HepG2 (cell line): Measurements from ENCODE around the gene ZNF23. TPM values are rescaled to one million over a fixed set of nuclear protein-coding genes. Genes with fewer than 3 reads are reported as not detected.
A peak's percentile ranks its signal among the peaks of the same experiment; 100 is the strongest.

Experiments
- ATF7 ChIP-seq, 2 experiments: fragments of 450-650 bp in 1 of 2; sonication (generic) in 1 of 2; formaldehyde crosslinking in 1 of 2; IDR thresholded peaks; 2 replicates each; pipeline versions ENCODE4 v1.4.0 to v1.6.1; 2016 to 2020; ENCODE audit warnings: antibody characterized with exemption in 1 of 2, mild to moderate bottlenecking in 1 of 2, missing genetic modification reagents in 1 of 2
- CEBPB ChIP-seq: IDR thresholded peaks from 2 replicates; pipeline ENCODE4 v1.6.1; 2011; ENCODE audit warnings: low read depth, low read length, improper control_type of control experiment, borderline replicate concordance
- FIP1L1 ChIP-seq: fragments of 200-400 bp; formaldehyde crosslinking; IDR thresholded peaks from 2 replicates; pipeline ENCODE4 v1.6.1; 2018; ENCODE audit warnings: low read depth, mild to moderate bottlenecking, low read length, moderate library complexity, borderline replicate concordance; ENCODE audit not compliant: insufficient read depth
- FOXC1 ChIP-seq: sonication (generic); formaldehyde crosslinking; IDR thresholded peaks from 2 replicates; pipeline ENCODE4 v1.8.0; 2022; ENCODE audit warnings: mild to moderate bottlenecking, missing genetic modification reagents, borderline replicate concordance
- FOXJ3 ChIP-seq: sonication (generic); formaldehyde crosslinking; IDR thresholded peaks from 2 replicates; pipeline ENCODE4 v1.4.0; 2020; ENCODE audit warnings: missing genetic modification reagents, mild to moderate bottlenecking, borderline replicate concordance
- HOXA7 ChIP-seq: sonication (generic); formaldehyde crosslinking; IDR thresholded peaks from 2 replicates; pipeline ENCODE4 v1.8.1; 2022; ENCODE audit warnings: mild to moderate bottlenecking, missing genetic modification reagents, moderate library complexity
- MXI1 ChIP-seq: IDR thresholded peaks from 3 replicates; pipeline ENCODE4 v1.6.1; 2012; ENCODE audit warnings: low read depth, low read length, inconsistent platforms, borderline replicate concordance
- POLR2A ChIP-seq, 2 experiments: IDR thresholded peaks; 2 replicates each; pipeline ENCODE4 v1.6.1; 2011; ENCODE audit warnings: low read depth in 2 of 2, low read length in 2 of 2, mild to moderate bottlenecking in 1 of 2, moderate library complexity in 1 of 2; ENCODE audit not compliant: insufficient read depth in 1 of 2
- RAD51 ChIP-seq: fragments of 450-650 bp; IDR thresholded peaks from 2 replicates; pipeline ENCODE4 v1.6.1; 2016; ENCODE audit warnings: borderline replicate concordance
- SIN3B ChIP-seq: fragments of 150-350 bp; IDR thresholded peaks from 2 replicates; pipeline ENCODE4 v1.6.1; 2014; ENCODE audit warnings: low read length
- TRIM24 ChIP-seq: sonication (generic); formaldehyde crosslinking; IDR thresholded peaks from 2 replicates; pipeline ENCODE4 v1.8.0; 2022; ENCODE audit warnings: mild to moderate bottlenecking, missing genetic modification reagents
- TSC22D2 ChIP-seq: sonication (generic); formaldehyde crosslinking; IDR thresholded peaks from 2 replicates; pipeline ENCODE4 v1.5.1; 2020; ENCODE audit warnings: missing genetic modification reagents, mild to moderate bottlenecking, borderline replicate concordance
- ZNF136 ChIP-seq: sonication (generic); formaldehyde crosslinking; IDR thresholded peaks from 2 replicates; pipeline ENCODE4 v1.8.1; 2022; ENCODE audit warnings: low read depth, mild to moderate bottlenecking, moderate library complexity, missing genetic modification reagents
- ZNF17 ChIP-seq: sonication (generic); formaldehyde crosslinking; IDR thresholded peaks from 2 replicates; pipeline ENCODE4 v1.5.0; 2020; ENCODE audit warnings: mild to moderate bottlenecking, missing genetic modification reagents
- ZNF547 ChIP-seq: sonication (generic); formaldehyde crosslinking; IDR thresholded peaks from 2 replicates; pipeline ENCODE4 v1.5.1; 2020; ENCODE audit warnings: mild to moderate bottlenecking, missing genetic modification reagents
- ZNF558 ChIP-seq: sonication (generic); formaldehyde crosslinking; IDR thresholded peaks from 2 replicates; pipeline ENCODE4 v1.9.0; 2022; ENCODE audit warnings: mild to moderate bottlenecking, missing genetic modification reagents, borderline replicate concordance
- polyA plus RNA-seq, 8 experiments: library from polyadenylated mRNA; depleted of rRNA in 3 of 8; stranded (reverse) in 7 of 8; unstranded in 1 of 8; fragments of >200 nt; fragmentation: Illumina TruSeq in 4 of 8; extraction: Trizol in 4 of 8; gene quantifications; 2 replicates each; pipeline versions ENCODE4 v1.2.1 to v1.2.3, GENCODE V29; 2011 to 2016; ENCODE audit warnings: low read depth in 4 of 8, missing spikeins in 1 of 8, mixed read lengths in 1 of 8; ENCODE audit not compliant: insufficient read depth in 1 of 8
- total RNA-seq, 5 experiments: library from RNA; depleted of rRNA; stranded (reverse); fragments of >200 nt; fragmentation: Illumina TruSeq; extraction: Trizol; gene quantifications; 2 replicates each; pipeline ENCODE4 v1.2.3, GENCODE V29; 2016; ENCODE audit warnings: low read depth in 1 of 5
- TF ChIP-seq, protein P1 (sequence below): sonication (generic); formaldehyde crosslinking; IDR thresholded peaks from 2 replicates; pipeline ENCODE4; 2020; ENCODE audit warnings: missing genetic modification reagents, mild to moderate bottlenecking, borderline replicate concordance
- TF ChIP-seq, protein P2 (sequence below): sonication (generic); formaldehyde crosslinking; IDR thresholded peaks from 2 replicates; pipeline ENCODE4 v1.5.0; 2020; ENCODE audit warnings: mild to moderate bottlenecking, missing genetic modification reagents
- TF ChIP-seq, protein P3 (sequence below): sonication (generic); formaldehyde crosslinking; conservative IDR thresholded peaks from 2 replicates; pipeline ENCODE4 v1.4.0; 2020; ENCODE audit warnings: mild to moderate bottlenecking, missing genetic modification reagents, moderate library complexity
- TF ChIP-seq, protein P4 (sequence below): sonication (generic); formaldehyde crosslinking; IDR thresholded peaks from 2 replicates; pipeline ENCODE4 v1.8.1; 2023; ENCODE audit warnings: missing genetic modification reagents, mild to moderate bottlenecking, borderline replicate concordance

The ZNF23 gene
- total and polyA plus RNA-seq, 2 of the 13 experiments (the other 11 are each of a cell fraction or from before 2014, with no cell fraction given), result 8.6 to 12.2 TPM

DNA sequence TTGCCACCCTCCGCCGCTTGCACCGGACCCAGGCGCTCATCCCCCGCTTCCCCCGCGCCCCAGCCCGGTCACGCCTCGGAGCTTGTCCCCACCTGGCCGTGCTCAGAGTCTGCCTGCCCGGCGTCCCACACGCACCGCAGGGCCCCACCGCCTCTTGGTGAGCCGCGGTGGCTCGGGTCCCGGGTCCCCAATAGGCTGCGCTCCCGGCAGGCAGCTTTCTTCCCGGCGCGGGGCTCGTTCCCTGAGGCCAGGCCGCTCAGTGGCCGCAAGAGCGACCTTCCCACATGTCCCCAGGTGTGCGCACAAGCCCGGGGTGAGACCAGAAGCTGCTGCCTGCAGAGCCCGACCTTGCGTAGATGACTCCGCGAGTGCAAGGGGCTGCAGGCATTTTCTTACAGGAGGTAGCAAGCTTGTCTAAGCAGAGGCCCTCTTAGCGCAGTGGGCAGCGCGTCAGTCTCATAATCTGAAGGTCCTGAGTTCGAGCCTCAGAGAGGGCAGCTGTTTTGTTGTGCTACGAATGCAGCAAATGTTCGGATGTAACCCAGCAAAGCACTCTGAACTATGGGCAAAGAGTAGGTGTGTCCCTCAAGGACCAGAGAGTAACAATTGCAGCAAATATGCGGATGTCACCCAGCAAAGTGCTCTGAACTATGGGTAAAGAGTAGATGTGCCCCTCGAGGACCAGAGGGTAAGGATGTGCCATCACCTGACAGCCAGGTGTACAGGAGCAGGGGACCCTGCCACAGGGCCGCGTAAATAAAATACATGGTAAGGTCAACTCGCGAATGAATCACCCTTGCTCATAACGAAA lies 35.8 kb downstream of the ZNF23 start (continued):
- TF ChIP-seq, protein P1, sequence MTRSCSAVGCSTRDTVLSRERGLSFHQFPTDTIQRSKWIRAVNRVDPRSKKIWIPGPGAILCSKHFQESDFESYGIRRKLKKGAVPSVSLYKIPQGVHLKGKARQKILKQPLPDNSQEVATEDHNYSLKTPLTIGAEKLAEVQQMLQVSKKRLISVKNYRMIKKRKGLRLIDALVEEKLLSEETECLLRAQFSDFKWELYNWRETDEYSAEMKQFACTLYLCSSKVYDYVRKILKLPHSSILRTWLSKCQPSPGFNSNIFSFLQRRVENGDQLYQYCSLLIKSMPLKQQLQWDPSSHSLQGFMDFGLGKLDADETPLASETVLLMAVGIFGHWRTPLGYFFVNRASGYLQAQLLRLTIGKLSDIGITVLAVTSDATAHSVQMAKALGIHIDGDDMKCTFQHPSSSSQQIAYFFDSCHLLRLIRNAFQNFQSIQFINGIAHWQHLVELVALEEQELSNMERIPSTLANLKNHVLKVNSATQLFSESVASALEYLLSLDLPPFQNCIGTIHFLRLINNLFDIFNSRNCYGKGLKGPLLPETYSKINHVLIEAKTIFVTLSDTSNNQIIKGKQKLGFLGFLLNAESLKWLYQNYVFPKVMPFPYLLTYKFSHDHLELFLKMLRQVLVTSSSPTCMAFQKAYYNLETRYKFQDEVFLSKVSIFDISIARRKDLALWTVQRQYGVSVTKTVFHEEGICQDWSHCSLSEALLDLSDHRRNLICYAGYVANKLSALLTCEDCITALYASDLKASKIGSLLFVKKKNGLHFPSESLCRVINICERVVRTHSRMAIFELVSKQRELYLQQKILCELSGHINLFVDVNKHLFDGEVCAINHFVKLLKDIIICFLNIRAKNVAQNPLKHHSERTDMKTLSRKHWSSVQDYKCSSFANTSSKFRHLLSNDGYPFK (CRISPR knock-in tag), result peak; percentile 91
- TF ChIP-seq SIN3B, result no peak
- no peak for TF ChIP-seq POLR2A (IDR thresholded peaks at IDR 0.05; ENCODE audit: insufficient read depth in 1 of 2, low read depth in 2 of 2, low read length in 2 of 2)
- TF ChIP-seq, protein P2, sequence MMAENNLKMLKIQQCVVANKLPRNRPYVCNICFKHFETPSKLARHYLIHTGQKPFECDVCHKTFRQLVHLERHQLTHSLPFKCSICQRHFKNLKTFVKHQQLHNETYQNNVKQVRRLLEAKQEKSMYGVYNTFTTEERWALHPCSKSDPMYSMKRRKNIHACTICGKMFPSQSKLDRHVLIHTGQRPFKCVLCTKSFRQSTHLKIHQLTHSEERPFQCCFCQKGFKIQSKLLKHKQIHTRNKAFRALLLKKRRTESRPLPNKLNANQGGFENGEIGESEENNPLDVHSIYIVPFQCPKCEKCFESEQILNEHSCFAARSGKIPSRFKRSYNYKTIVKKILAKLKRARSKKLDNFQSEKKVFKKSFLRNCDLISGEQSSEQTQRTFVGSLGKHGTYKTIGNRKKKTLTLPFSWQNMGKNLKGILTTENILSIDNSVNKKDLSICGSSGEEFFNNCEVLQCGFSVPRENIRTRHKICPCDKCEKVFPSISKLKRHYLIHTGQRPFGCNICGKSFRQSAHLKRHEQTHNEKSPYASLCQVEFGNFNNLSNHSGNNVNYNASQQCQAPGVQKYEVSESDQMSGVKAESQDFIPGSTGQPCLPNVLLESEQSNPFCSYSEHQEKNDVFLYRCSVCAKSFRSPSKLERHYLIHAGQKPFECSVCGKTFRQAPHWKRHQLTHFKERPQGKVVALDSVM (CRISPR knock-in tag), result peak; percentile 76
- TF ChIP-seq ZNF558 (CRISPR knock-in tag), result no peak
- TF ChIP-seq RAD51, result no peak
- TF ChIP-seq ATF7 (IDR thresholded peaks at IDR 0.05), result no peak; the same call in 1 of the 2 replicates
- peak; percentile 91 for TF ChIP-seq ATF7 (CRISPR knock-in tag; IDR thresholded peaks at IDR 0.05)
- peak; percentile 96; the same call in 1 of the 2 replicates for TF ChIP-seq TSC22D2
- TF ChIP-seq, protein P3, sequence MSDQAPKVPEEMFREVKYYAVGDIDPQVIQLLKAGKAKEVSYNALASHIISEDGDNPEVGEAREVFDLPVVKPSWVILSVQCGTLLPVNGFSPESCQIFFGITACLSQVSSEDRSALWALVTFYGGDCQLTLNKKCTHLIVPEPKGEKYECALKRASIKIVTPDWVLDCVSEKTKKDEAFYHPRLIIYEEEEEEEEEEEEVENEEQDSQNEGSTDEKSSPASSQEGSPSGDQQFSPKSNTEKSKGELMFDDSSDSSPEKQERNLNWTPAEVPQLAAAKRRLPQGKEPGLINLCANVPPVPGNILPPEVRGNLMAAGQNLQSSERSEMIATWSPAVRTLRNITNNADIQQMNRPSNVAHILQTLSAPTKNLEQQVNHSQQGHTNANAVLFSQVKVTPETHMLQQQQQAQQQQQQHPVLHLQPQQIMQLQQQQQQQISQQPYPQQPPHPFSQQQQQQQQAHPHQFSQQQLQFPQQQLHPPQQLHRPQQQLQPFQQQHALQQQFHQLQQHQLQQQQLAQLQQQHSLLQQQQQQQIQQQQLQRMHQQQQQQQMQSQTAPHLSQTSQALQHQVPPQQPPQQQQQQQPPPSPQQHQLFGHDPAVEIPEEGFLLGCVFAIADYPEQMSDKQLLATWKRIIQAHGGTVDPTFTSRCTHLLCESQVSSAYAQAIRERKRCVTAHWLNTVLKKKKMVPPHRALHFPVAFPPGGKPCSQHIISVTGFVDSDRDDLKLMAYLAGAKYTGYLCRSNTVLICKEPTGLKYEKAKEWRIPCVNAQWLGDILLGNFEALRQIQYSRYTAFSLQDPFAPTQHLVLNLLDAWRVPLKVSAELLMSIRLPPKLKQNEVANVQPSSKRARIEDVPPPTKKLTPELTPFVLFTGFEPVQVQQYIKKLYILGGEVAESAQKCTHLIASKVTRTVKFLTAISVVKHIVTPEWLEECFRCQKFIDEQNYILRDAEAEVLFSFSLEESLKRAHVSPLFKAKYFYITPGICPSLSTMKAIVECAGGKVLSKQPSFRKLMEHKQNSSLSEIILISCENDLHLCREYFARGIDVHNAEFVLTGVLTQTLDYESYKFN, result peak; percentile 84
- TF ChIP-seq HOXA7, result no peak
- TF ChIP-seq ZNF547 (CRISPR knock-in tag), result peak; percentile 93
- TF ChIP-seq, protein P4, sequence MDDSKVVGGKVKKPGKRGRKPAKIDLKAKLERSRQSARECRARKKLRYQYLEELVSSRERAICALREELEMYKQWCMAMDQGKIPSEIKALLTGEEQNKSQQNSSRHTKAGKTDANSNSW (CRISPR knock-in tag), result no peak
- peak; percentile 94 for TF ChIP-seq FOXJ3 (CRISPR knock-in tag)
- peak; percentile 59; the same call in 1 of the 2 replicates for TF ChIP-seq FOXC1
- TF ChIP-seq ZNF136, result peak; percentile 99
- 0 out of 2 replicates have a peak, but pooled peaks have one; percentile 62 for TF ChIP-seq TRIM24 (CRISPR knock-in tag)
- no peak; the same call in 1 of the 2 replicates for TF ChIP-seq CEBPB
- no peak for TF ChIP-seq FIP1L1
- no peak for TF ChIP-seq ZNF17 (CRISPR knock-in tag)
- TF ChIP-seq MXI1, result 0 out of 3 replicates have a peak, but pooled peaks have one; percentile 70
